Measurements from ENCODE around the gene CAMKK1. TPM values are rescaled to one million over a fixed set of nuclear protein-coding genes. Genes with fewer than 3 reads are reported as not detected.

The CAMKK1 gene
- total RNA-seq, 1 experiment from 2014 or later: 4.3 TPM

- Mint-ChIP-seq H3K27ac (ENCODE audit: low read depth, unreplicated experiment) (no peak overlapping the region), H3K4me3 (ENCODE audit: unreplicated experiment) (no peak overlapping the region), H3K36me3 (ENCODE audit: insufficient read depth, unreplicated experiment) (peaks cover 87% of the 10 kb centered on the region), H3K4me1 (ENCODE audit: insufficient read depth, unreplicated experiment) (no peaks in the 10 kb centered on the region), H3K27me3 (ENCODE audit: insufficient read depth, unreplicated experiment) (no peaks in the 10 kb centered on the region), H3K9me3 (ENCODE audit: unreplicated experiment) (no peaks in the 10 kb centered on the region)
- POLR2A ChIA-PET: no interaction called here
- DNase-seq (ENCODE audit: unreplicated experiment): no peak
- intact Hi-C loops (cut with micrococcal nuclease): no loop called here
- no TSS peak for BruUV-seq (replicated peaks)
- CTCF ChIA-PET: interaction anchor here (0.8 to 4.3 kb wide), 4 partner anchors 11 to 80 kb away, joined by 4 to 35 read pairs (median 9); partner anchors contain the start of gene NCBP3
- TF ChIP-seq, protein P1, sequence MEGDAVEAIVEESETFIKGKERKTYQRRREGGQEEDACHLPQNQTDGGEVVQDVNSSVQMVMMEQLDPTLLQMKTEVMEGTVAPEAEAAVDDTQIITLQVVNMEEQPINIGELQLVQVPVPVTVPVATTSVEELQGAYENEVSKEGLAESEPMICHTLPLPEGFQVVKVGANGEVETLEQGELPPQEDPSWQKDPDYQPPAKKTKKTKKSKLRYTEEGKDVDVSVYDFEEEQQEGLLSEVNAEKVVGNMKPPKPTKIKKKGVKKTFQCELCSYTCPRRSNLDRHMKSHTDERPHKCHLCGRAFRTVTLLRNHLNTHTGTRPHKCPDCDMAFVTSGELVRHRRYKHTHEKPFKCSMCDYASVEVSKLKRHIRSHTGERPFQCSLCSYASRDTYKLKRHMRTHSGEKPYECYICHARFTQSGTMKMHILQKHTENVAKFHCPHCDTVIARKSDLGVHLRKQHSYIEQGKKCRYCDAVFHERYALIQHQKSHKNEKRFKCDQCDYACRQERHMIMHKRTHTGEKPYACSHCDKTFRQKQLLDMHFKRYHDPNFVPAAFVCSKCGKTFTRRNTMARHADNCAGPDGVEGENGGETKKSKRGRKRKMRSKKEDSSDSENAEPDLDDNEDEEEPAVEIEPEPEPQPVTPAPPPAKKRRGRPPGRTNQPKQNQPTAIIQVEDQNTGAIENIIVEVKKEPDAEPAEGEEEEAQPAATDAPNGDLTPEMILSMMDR (IDR thresholded peaks at IDR 0.05; ENCODE audit: unreplicated experiment): no peak
These were observed 76.9 kb downstream of the CAMKK1 start for GRCh38 chr17:3815925-3816324.

DNA sequence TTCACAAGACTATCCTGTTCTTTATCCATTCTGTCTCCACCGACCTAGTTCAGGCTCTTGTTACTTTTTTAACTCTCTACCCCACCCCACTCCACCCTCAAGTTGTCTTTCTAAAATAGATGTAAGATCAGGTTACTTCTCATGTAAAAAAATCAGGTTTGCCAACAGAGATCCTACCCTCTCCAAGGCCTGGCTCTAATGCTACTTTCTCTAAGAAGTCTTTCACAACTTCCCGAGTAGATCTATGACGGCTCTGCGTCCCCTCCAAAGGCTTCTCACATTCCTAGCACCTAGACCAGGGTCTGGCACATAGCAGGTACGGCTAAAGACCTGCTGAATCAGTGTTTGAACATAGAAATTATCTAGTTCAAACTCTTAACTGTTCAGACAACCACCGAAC lies 77.7 kb downstream of the CAMKK1 start:
- peaks cover 84% of the 10 kb centered on the region for H3K36me3 Mint-ChIP-seq (ENCODE audit: insufficient read depth, unreplicated experiment)
- H3K27ac Mint-ChIP-seq (ENCODE audit: low read depth, unreplicated experiment): no peak overlapping the region
- no peaks in the 10 kb centered on the region for H3K4me1 Mint-ChIP-seq (ENCODE audit: insufficient read depth, unreplicated experiment)
- no peaks in the 10 kb centered on the region for H3K9me3 Mint-ChIP-seq (ENCODE audit: unreplicated experiment)
- no peak overlapping the region for H3K4me3 Mint-ChIP-seq (ENCODE audit: unreplicated experiment)
- TF ChIP-seq, protein P1 (IDR thresholded peaks at IDR 0.05; ENCODE audit: unreplicated experiment): no peak
- no TSS peak for BruUV-seq (replicated peaks)
- no peak for DNase-seq (ENCODE audit: unreplicated experiment)
- ChIA-PET POLR2A (no interaction called here), CTCF (interaction anchor here (1.0 to 4.3 kb wide), 3 partner anchors 13 to 80 kb away, joined by 4 to 35 read pairs (median 7); no protein-coding TSS in a partner anchor)
- intact Hi-C loops (cut with micrococcal nuclease): no loop called here
- H3K27me3 Mint-ChIP-seq (ENCODE audit: insufficient read depth, unreplicated experiment): no peaks in the 10 kb centered on the region

- no TSS peak for BruUV-seq (replicated peaks)
These were observed 78.5 kb downstream of the CAMKK1 start for GRCh38 chr17:3814361-3814760.

GRCh38 chr17:3813171-3813570 lies 79.7 kb downstream of the CAMKK1 start:
- H3K27ac Mint-ChIP-seq (ENCODE audit: low read depth, unreplicated experiment): no peak overlapping the region
- H3K4me1 Mint-ChIP-seq (ENCODE audit: insufficient read depth, unreplicated experiment): no peaks in the 10 kb centered on the region
- H3K9me3 Mint-ChIP-seq (ENCODE audit: unreplicated experiment): no peaks in the 10 kb centered on the region
- ChIA-PET POLR2A (no interaction called here), CTCF (interaction anchor here (0.7 kb wide), 1 partner anchor 14 kb away, joined by 3 read pairs; no protein-coding TSS in a partner anchor)
- intact Hi-C loops (cut with micrococcal nuclease): no loop called here
- no peaks in the 10 kb centered on the region for H3K27me3 Mint-ChIP-seq (ENCODE audit: insufficient read depth, unreplicated experiment)
- no peak overlapping the region for H3K4me3 Mint-ChIP-seq (ENCODE audit: unreplicated experiment)
- DNase-seq (ENCODE audit: unreplicated experiment): no peak
- no TSS peak for BruUV-seq (replicated peaks)
- H3K36me3 Mint-ChIP-seq (ENCODE audit: insufficient read depth, unreplicated experiment): peaks cover 70% of the 10 kb centered on the region
- TF ChIP-seq, protein P1 (IDR thresholded peaks at IDR 0.05; ENCODE audit: unreplicated experiment): no peak

More at GRCh38 chr17:3814361-3814760, 78.5 kb downstream of the CAMKK1 start:
- H3K36me3 Mint-ChIP-seq (ENCODE audit: insufficient read depth, unreplicated experiment): peaks cover 76% of the 10 kb centered on the region
- no peaks in the 10 kb centered on the region for H3K27me3 Mint-ChIP-seq (ENCODE audit: insufficient read depth, unreplicated experiment)
- no peak overlapping the region for H3K27ac Mint-ChIP-seq (ENCODE audit: low read depth, unreplicated experiment)
- ChIA-PET POLR2A (no interaction called here), CTCF (interaction anchor here (1.0 to 4.3 kb wide), 2 partner anchors 13 to 77 kb away, joined by 7 to 35 read pairs; no protein-coding TSS in a partner anchor)
- intact Hi-C loops (cut with micrococcal nuclease): no loop called here
- TF ChIP-seq, protein P1 (IDR thresholded peaks at IDR 0.05; ENCODE audit: unreplicated experiment): no peak
- no peaks in the 10 kb centered on the region for H3K4me1 Mint-ChIP-seq (ENCODE audit: insufficient read depth, unreplicated experiment)
- no peaks in the 10 kb centered on the region for H3K9me3 Mint-ChIP-seq (ENCODE audit: unreplicated experiment)
- H3K4me3 Mint-ChIP-seq (ENCODE audit: unreplicated experiment): no peak overlapping the region
- DNase-seq (ENCODE audit: unreplicated experiment): no peak
